Stimulated activated naive CD8-positive, alpha-beta T cell treated with anti-CD3 and anti-CD28 coated beads, Interleukin-15, Interleukin-2, amounts not matched to agents 100 ng/mL and 50 ng/mL, for 24 hours (primary cell): ENCODE measurements around the gene F2RL2.

Source experiments
- H3K27ac Mint-ChIP-seq: one replicate; pipeline ENCODE4 v1.8.0; 2021; ENCODE audit warnings: mild to moderate bottlenecking, mixed read lengths
- H3K27me3 Mint-ChIP-seq: one replicate; pipeline ENCODE4 v1.8.0; 2021; ENCODE audit warnings: mixed read lengths
- H3K36me3 Mint-ChIP-seq: one replicate; pipeline ENCODE4 v1.8.0; 2021; ENCODE audit warnings: low read depth, mixed read lengths
- H3K4me1 Mint-ChIP-seq: one replicate; pipeline ENCODE4 v1.8.0; 2021; ENCODE audit warnings: low read depth, mixed read lengths
- H3K4me3 Mint-ChIP-seq: one replicate; pipeline ENCODE4 v1.8.0; 2021; ENCODE audit warnings: mild to moderate bottlenecking, mixed read lengths
- H3K9me3 Mint-ChIP-seq: one replicate; pipeline ENCODE4 v1.8.0; 2021; ENCODE audit warnings: mixed read lengths

F2RL2 gene

GRCh38 chr5:76622973-76623596 lies at the start of gene F2RL2:
F2RL2 (minus strand) TSS chr5:76623403; CDS start chr5:76623230, 173 bp downstream.
- H3K9me3 Mint-ChIP-seq: no peaks in the 10 kb centered on the region
- no peak within 1 kb of the TSS for H3K27ac Mint-ChIP-seq
- peaks cover 16% of the 10 kb centered on the region for H3K36me3 Mint-ChIP-seq
- no peak within 1 kb of the TSS for H3K4me3 Mint-ChIP-seq
- H3K27me3 Mint-ChIP-seq: no peaks in the 10 kb centered on the region
- H3K4me1 Mint-ChIP-seq: peaks cover 20% of the 10 kb centered on the region

- Mint-ChIP-seq H3K27me3 (no peaks in the 10 kb centered on the region), H3K27ac (no peak overlapping the region), H3K4me3 (no peak overlapping the region), H3K4me1 (no peaks in the 10 kb centered on the region), H3K36me3 (peaks cover 35% of the 10 kb centered on the region), H3K9me3 (no peaks in the 10 kb centered on the region)
These were observed 49.0 kb upstream of the F2RL2 start for GRCh38 chr5:76672242-76672641.

GRCh38 chr5:76670508-76670907 lies 47.3 kb upstream of the F2RL2 start:
- Mint-ChIP-seq H3K4me3 (no peak overlapping the region), H3K9me3 (no peaks in the 10 kb centered on the region), H3K27me3 (no peaks in the 10 kb centered on the region), H3K27ac (no peak overlapping the region), H3K36me3 (peaks cover 39% of the 10 kb centered on the region), H3K4me1 (no peaks in the 10 kb centered on the region)

GRCh38 chr5:76669245-76669644 lies 46.0 kb upstream of the F2RL2 start:
- no peak overlapping the region for H3K4me3 Mint-ChIP-seq
- H3K4me1 Mint-ChIP-seq: no peaks in the 10 kb centered on the region
- H3K27me3 Mint-ChIP-seq: no peaks in the 10 kb centered on the region
- H3K36me3 Mint-ChIP-seq: peaks cover 43% of the 10 kb centered on the region
- H3K27ac Mint-ChIP-seq: no peak overlapping the region
- H3K9me3 Mint-ChIP-seq: no peaks in the 10 kb centered on the region

GRCh38 chr5:76667495-76667894 lies 44.3 kb upstream of the F2RL2 start:
- no peaks in the 10 kb centered on the region for H3K4me1 Mint-ChIP-seq
- H3K27ac Mint-ChIP-seq: peak overlapping the region; percentile 62
- peaks cover 44% of the 10 kb centered on the region for H3K36me3 Mint-ChIP-seq
- no peaks in the 10 kb centered on the region for H3K9me3 Mint-ChIP-seq
- no peak overlapping the region for H3K4me3 Mint-ChIP-seq
- H3K27me3 Mint-ChIP-seq: no peaks in the 10 kb centered on the region

- Mint-ChIP-seq H3K4me1 (no peaks in the 10 kb centered on the region), H3K9me3 (no peaks in the 10 kb centered on the region), H3K36me3 (peaks cover 40% of the 10 kb centered on the region), H3K27ac (no peak overlapping the region), H3K27me3 (no peaks in the 10 kb centered on the region), H3K4me3 (no peak overlapping the region)
These were observed 40.9 kb upstream of the F2RL2 start for GRCh38 chr5:76664079-76664478.

GRCh38 chr5:76663573-76663972 lies 40.4 kb upstream of the F2RL2 start:
- Mint-ChIP-seq H3K4me3 (no peak overlapping the region), H3K27me3 (no peaks in the 10 kb centered on the region), H3K9me3 (no peaks in the 10 kb centered on the region), H3K27ac (no peak overlapping the region), H3K4me1 (no peaks in the 10 kb centered on the region), H3K36me3 (peaks cover 40% of the 10 kb centered on the region)

GRCh38 chr5:76662521-76662920 lies 39.3 kb upstream of the F2RL2 start:
- no peak overlapping the region for H3K27ac Mint-ChIP-seq
- H3K27me3 Mint-ChIP-seq: no peaks in the 10 kb centered on the region
- no peaks in the 10 kb centered on the region for H3K9me3 Mint-ChIP-seq
- no peaks in the 10 kb centered on the region for H3K4me1 Mint-ChIP-seq
- H3K36me3 Mint-ChIP-seq: peaks cover 46% of the 10 kb centered on the region
- H3K4me3 Mint-ChIP-seq: no peak overlapping the region

GRCh38 chr5:76660360-76660759 lies 37.2 kb upstream of the F2RL2 start:
- Mint-ChIP-seq H3K36me3 (peaks cover 46% of the 10 kb centered on the region), H3K4me1 (no peaks in the 10 kb centered on the region), H3K4me3 (no peak overlapping the region), H3K27ac (no peak overlapping the region), H3K27me3 (no peaks in the 10 kb centered on the region), H3K9me3 (no peaks in the 10 kb centered on the region)

- Mint-ChIP-seq H3K27ac (no peak overlapping the region), H3K4me1 (no peaks in the 10 kb centered on the region), H3K4me3 (no peak overlapping the region), H3K27me3 (no peaks in the 10 kb centered on the region), H3K36me3 (peaks cover 45% of the 10 kb centered on the region), H3K9me3 (no peaks in the 10 kb centered on the region)
These were observed 34.6 kb upstream of the F2RL2 start for GRCh38 chr5:76657683-76658311.

- no peaks in the 10 kb centered on the region for H3K27me3 Mint-ChIP-seq
These were observed 33.9 kb upstream of the F2RL2 start for GRCh38 chr5:76657091-76657490.

GRCh38 chr5:76652809-76653414 lies 29.7 kb upstream of the F2RL2 start:
- H3K9me3 Mint-ChIP-seq: peaks cover 18% of the 10 kb centered on the region
- H3K36me3 Mint-ChIP-seq: peaks cover 58% of the 10 kb centered on the region
- no peaks in the 10 kb centered on the region for H3K27me3 Mint-ChIP-seq
- H3K4me1 Mint-ChIP-seq: no peaks in the 10 kb centered on the region
- no peak overlapping the region for H3K27ac Mint-ChIP-seq
- no peak overlapping the region for H3K4me3 Mint-ChIP-seq

More at GRCh38 chr5:76657091-76657490, 33.9 kb upstream of the F2RL2 start:
- H3K4me3 Mint-ChIP-seq: no peak overlapping the region
- no peak overlapping the region for H3K27ac Mint-ChIP-seq
- no peaks in the 10 kb centered on the region for H3K4me1 Mint-ChIP-seq
- no peaks in the 10 kb centered on the region for H3K9me3 Mint-ChIP-seq
- H3K36me3 Mint-ChIP-seq: peaks cover 45% of the 10 kb centered on the region

- Mint-ChIP-seq H3K9me3 (peaks cover 24% of the 10 kb centered on the region), H3K27me3 (no peaks in the 10 kb centered on the region), H3K36me3 (peaks cover 64% of the 10 kb centered on the region), H3K4me3 (no peak overlapping the region), H3K4me1 (no peaks in the 10 kb centered on the region), H3K27ac (no peak overlapping the region)
These were observed 25.9 kb upstream of the F2RL2 start for GRCh38 chr5:76649140-76649539.

- no peak overlapping the region for H3K27ac Mint-ChIP-seq
- H3K4me1 Mint-ChIP-seq: peaks cover 9% of the 10 kb centered on the region
- no peak overlapping the region for H3K4me3 Mint-ChIP-seq
- peaks cover 11% of the 10 kb centered on the region for H3K9me3 Mint-ChIP-seq
- peaks cover 60% of the 10 kb centered on the region for H3K36me3 Mint-ChIP-seq
- no peaks in the 10 kb centered on the region for H3K27me3 Mint-ChIP-seq
These were observed 20.2 kb upstream of the F2RL2 start for GRCh38 chr5:76643371-76643770.

GRCh38 chr5:76642390-76643040 lies 19.3 kb upstream of the F2RL2 start:
- H3K27ac Mint-ChIP-seq: no peak overlapping the region
- H3K4me1 Mint-ChIP-seq: peaks cover 10% of the 10 kb centered on the region
- no peaks in the 10 kb centered on the region for H3K27me3 Mint-ChIP-seq
- no peak overlapping the region for H3K4me3 Mint-ChIP-seq
- H3K9me3 Mint-ChIP-seq: peaks cover 2% of the 10 kb centered on the region
- H3K36me3 Mint-ChIP-seq: peaks cover 53% of the 10 kb centered on the region
